ENCODE results near the gene ATXN7L1. TPM values are rescaled to one million over a fixed set of nuclear protein-coding genes. Genes with fewer than 3 reads are reported as not detected.

Gene ATXN7L1
- polyA plus RNA-seq, 1 donor from 2014 or later: 17.8 TPM

DNA sequence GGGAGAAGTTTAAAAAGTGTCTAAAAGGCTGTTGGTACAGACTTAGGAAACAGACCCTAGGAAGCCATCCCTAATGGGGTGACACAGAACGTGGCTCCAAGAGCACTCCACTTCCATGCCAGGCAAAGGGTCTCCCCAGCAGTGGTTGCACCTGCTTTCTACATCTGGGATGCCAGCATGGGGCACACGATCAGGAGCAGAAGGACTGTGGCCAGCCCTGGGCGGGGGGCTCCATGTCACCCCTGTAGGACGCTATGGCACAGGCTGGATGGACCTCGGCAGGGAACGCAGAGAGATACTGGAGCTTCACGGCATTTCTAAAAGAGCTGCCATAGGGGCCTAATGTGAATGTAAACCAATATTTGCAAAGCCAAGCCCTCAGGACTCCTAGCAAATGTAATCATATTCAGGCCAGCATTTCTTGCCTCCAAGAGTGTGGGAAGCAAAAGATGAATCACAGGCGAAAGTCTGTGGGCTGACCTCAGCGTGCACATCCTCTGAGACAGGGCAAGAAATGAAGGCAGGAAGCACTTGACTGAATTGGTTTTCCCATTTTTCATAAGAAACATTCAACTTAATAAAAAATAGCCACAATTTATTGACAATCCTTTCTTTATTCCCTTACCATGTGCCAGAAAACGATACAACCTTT is 93.9 kb downstream of the ATXN7L1 start:
- peaks cover 3% of the 10 kb centered on the region for H3K36me3 Mint-ChIP-seq
- H3K9me3 Mint-ChIP-seq: no peaks in the 10 kb centered on the region
- no peaks in the 10 kb centered on the region for H3K4me1 Mint-ChIP-seq
- no peak overlapping the region for H3K4me3 Mint-ChIP-seq
- H3K27ac Mint-ChIP-seq: no peak overlapping the region
- H3K27me3 Mint-ChIP-seq: no peaks in the 10 kb centered on the region

DNA sequence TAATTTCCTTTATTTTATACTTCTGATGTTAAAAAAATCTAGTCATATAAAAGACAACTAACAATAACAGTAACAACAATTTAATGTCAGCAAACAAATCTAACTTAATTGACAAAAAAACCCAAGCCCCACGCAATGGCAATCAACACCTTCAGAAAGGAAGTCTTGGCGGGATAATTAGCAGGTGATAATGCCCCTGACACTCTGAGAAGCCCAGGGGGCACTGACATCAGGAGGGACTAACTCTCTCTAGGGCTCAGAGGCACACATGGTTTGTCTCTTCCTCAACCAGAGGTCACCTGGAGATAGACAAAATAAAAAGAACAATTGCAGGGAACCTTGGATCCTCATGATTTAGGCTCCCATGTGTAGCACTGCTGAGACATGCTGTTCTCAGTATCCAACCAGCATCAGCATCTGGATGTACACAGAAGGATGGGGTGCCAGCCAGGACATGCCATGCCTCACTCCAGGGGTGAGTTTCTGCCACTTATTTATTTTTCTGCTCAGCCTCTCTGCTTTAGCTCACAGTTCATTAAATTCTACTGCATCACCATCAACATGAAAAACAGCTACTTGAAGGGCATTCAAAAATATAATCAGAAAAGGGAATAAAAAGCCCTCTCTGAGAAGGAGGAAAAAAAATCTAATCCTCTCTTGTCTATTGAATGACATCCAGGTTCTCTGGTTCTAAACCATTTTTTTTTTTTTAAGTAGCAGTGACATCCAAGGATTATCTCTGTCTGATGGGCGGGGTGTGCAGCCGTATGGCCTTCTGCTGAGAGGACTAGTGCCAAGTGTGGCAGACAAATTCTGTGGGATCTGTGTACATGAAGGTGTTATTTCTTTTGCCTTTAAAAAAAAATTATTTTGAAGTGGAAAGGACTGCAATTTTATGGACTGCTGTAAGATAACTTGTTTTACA is 96.3 kb downstream of the ATXN7L1 start:
- Mint-ChIP-seq H3K4me1 (no peaks in the 10 kb centered on the region), H3K9me3 (no peaks in the 10 kb centered on the region), H3K27me3 (no peaks in the 10 kb centered on the region), H3K4me3 (no peak overlapping the region), H3K27ac (no peak overlapping the region), H3K36me3 (peaks cover 4% of the 10 kb centered on the region)

DNA sequence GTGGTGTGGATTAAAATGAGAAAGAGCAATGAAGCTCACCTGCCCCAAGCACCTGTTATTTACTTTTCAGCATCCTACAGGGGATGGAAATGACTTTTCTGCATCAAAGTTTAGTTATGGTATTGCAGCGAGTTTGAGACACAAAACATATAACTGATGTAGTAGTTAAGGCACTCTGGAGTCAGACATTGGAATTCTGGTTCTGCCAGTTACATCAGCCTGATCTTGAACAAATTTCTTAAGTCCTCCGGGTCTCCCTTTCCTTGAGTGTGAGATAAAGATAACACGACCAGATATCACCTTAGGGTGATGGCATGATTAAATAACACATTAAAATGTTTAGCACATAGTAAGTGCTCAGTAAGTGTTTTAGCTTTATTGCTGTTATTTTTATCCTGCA is 97.4 kb downstream of the ATXN7L1 start:
- no peak overlapping the region for H3K27ac Mint-ChIP-seq
- no peaks in the 10 kb centered on the region for H3K4me1 Mint-ChIP-seq
- H3K36me3 Mint-ChIP-seq: peaks cover 4% of the 10 kb centered on the region
- no peaks in the 10 kb centered on the region for H3K27me3 Mint-ChIP-seq
- H3K4me3 Mint-ChIP-seq: no peak overlapping the region
- H3K9me3 Mint-ChIP-seq: no peaks in the 10 kb centered on the region

DNA sequence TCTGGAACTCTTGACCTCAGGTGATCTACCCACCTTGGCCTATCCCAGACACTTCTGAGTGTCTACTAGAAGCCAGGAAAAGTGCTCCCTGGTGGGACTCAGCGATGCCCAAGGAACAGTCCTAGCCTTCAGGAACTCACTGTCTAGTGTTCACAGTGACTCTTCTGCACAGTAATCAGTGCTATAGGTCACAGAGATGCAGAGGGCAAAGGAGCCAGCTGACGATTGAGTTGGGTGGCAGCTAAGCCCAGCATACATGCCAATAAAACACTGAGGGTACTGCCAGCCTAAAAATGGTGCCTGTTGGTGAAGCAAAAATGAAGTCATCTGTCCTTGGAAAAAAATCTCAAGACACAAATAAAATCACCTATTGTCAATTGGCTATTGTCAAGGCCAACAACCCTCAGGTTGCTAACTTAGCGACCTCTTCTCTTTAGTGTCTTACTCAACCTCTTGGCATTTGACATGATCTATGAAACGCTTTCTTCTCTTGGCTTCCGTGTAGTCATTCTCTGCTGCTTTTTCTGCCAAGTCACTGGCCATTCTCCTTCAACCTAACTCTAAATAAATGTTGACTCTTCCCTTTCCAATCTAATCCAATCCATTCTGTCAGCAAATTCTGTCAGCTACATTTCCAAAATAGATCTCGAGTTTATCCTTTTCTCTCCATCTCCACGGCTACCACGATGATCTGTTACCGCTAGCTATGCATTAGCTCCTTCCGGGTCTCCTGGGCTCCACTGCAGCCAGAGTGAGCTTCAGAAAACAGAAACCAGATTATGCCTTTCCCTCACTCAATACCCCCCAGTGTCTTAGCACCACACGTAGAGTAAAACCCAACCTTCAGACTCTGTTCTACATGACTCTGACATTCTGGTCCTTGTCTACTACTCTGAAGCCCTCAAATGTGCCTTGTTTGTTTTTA is 99.2 kb downstream of the ATXN7L1 start:
- Mint-ChIP-seq H3K27ac (no peak overlapping the region), H3K4me3 (no peak overlapping the region), H3K4me1 (no peaks in the 10 kb centered on the region), H3K27me3 (no peaks in the 10 kb centered on the region), H3K9me3 (no peaks in the 10 kb centered on the region), H3K36me3 (peaks cover 4% of the 10 kb centered on the region)

DNA sequence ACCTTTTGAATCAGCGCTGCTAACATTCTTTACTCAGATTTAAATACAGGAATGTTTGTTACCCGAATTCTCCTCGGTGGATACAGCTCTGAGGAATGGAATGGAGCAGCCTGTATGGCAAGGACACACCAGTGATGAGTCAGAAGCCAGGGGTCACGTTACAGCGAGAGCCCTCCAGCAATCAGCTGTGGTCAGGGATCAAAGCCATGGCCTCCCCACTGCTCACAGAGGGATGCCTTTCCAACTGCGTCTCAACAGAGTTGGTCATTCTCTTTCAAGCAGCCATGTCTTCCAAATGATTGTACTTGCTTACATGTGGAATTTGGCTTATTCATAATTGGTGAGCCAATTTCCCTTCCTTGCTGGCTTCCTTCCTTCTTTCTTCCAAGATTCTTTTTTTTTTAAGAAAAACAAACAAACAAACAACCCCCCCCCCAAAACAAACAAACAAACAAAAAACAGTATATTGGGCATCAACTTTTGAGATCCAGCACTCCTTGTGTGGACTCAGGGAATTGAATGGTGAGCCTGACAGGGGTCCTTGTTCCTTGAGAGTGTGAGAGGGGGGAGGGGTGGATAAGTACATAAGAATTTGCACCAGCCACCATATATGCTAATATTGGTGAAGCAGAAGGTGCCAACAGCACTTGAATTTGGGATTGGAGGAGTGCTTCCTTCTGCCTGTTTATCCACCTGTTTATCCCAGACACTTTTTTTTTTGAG is 100.2 kb downstream of the ATXN7L1 start:
- H3K27me3 Mint-ChIP-seq: no peaks in the 10 kb centered on the region

DNA sequence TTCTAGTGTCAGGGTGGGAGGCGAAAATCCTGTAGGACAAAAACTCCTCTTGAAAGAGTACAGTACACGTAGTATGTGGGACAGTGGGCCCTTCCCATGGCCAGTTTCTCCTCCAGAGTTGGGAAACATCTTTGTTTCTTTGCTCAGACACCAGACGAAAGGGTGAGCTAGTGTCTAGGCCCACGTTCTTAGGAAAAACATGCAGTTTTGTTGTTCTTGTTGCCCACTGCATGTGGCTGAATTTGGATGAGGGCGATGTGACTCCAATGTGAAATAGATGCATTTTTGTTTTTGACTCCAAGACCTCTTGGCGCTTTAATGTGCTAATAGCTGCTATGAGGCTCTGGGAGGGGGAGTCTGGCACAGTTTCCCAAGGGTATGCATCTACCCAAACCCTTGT is 100.8 kb downstream of the ATXN7L1 start:
- H3K4me1 Mint-ChIP-seq: no peaks in the 10 kb centered on the region
- peaks cover 2% of the 10 kb centered on the region for H3K36me3 Mint-ChIP-seq
- H3K27ac Mint-ChIP-seq: no peak overlapping the region
- no peaks in the 10 kb centered on the region for H3K27me3 Mint-ChIP-seq
- H3K9me3 Mint-ChIP-seq: no peaks in the 10 kb centered on the region
- no peak overlapping the region for H3K4me3 Mint-ChIP-seq

More for the DNA sequence above, 100.2 kb downstream of the ATXN7L1 start:
- Mint-ChIP-seq H3K9me3 (no peaks in the 10 kb centered on the region), H3K36me3 (peaks cover 2% of the 10 kb centered on the region), H3K27ac (no peak overlapping the region), H3K4me3 (no peak overlapping the region), H3K4me1 (no peaks in the 10 kb centered on the region)

DNA sequence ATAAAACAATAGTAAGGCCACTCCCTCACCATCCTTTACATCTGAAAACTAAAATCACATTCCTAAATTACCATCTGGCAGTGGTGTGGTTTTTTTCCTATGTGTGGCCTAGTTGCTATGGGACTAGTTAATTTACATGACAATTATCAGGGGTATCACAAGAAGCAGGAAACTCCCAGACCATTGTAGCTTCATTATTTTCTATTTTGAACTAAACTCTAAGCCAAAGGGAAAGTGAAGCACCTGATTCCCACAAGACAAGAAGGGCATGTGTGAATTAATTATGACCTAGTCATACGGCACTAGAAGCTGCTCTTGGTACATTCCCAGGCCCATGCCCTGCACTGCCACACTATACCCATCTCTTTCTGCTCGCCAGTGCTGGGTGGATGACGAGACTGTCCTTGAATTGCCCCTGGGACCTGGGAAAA is 103.4 kb downstream of the ATXN7L1 start:
- Mint-ChIP-seq H3K27ac (no peak overlapping the region), H3K36me3 (peaks cover 2% of the 10 kb centered on the region), H3K4me3 (no peak overlapping the region), H3K4me1 (peaks cover 14 to 19% (median 15%) of the 10 kb centered on the region in 3 donors), H3K27me3 (peaks cover 9% of the 10 kb centered on the region), H3K9me3 (no peaks in the 10 kb centered on the region)

DNA sequence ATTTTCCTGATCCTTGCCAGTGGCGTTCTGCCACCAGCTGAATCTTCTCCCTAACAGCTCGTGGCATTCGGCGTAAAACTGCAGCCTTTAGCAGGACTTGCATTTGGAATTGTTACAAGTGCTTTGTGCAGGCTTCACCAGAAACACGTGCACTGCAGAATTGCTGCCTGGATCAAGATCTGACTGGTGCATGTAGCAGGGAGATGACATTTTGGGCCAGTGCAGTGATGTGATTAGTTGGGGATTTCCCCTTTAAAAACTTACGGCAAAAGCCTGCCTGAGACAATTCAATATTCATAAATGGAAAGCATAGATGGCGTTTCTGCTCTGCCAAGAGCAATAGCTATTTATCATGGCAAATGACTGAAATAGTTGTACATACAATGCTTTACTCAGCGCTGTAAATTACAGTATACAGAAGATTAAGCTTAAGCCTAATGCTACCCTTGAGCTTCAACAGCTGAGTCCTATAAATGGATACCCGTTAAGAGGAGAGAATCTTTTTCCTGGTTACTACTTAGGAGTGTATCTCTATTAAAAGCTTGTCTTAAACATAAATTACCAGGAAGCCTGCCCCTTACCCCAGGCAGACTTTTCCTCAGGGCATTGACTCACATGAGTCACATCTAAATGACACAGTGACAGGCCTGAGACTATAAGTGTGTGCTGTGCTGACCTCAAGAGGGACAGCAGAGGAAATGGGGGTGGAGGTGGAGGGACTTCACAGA is 106.3 kb downstream of the ATXN7L1 start:
- Mint-ChIP-seq H3K27me3 (peaks cover 28% of the 10 kb centered on the region), H3K4me1 (peaks cover 18 to 36% (median 21%) of the 10 kb centered on the region in 3 donors), H3K9me3 (no peaks in the 10 kb centered on the region), H3K4me3 (peak overlapping the region in 3 of 4 donors; percentile 47 to 85 (median 79)), H3K27ac (no peak overlapping the region), H3K36me3 (no peaks in the 10 kb centered on the region)

DNA sequence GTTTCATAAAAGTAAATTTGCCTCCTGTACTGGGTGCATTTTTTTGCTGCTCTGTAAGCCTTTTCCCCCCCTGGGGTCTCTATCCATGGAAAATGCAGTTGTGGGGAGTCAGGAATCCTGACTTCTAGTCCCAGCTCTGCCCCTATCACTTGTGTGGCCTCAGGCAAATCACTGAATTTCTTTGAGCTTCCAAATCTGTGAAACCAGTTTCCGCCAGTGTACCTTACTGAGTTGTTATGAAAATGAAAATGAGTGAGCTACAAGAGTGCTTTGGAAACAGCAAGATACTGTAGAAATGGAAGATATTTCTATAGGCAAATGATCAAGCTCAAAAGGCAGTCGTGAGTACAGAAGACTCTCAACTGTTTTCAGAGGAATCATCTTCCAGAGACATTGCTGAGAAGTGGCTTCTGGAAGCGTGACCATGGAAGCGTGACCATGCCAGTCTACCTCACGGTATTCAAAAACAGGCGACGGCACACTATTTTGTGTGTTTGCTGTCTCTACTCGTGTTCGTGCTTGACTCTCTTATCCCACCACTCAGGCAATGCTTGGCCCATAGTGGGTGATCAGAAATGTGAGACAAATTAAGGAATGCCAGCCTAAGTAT is 107.4 kb downstream of the ATXN7L1 start:
- Mint-ChIP-seq H3K4me1 (peaks cover 18 to 36% (median 21%) of the 10 kb centered on the region in 3 donors), H3K9me3 (no peaks in the 10 kb centered on the region), H3K27ac (peak overlapping the region in 1 of 3 donors; percentile 40), H3K36me3 (no peaks in the 10 kb centered on the region), H3K27me3 (peaks cover 28% of the 10 kb centered on the region), H3K4me3 (peak overlapping the region; percentile 45 to 85 (median 63))

DNA sequence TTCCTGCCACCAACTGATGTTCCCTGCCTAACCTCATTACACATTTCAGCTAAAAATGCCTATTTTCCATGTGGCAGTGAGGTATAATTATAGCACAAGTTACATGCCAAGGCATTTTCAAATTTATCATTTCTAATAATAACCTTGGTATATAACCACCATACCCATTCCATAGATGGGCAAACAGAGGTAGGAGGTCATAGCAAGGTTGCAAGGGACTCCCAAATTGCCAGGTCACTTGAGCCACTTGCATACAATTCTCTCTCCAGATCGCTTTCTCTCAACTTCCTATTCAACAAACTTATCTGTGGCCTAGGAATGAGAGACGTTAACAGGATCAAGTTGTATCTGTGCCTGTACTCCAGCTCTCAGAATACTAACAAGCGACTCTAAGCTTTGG is 108.3 kb downstream of the ATXN7L1 start:
- H3K9me3 Mint-ChIP-seq: no peaks in the 10 kb centered on the region
- H3K27ac Mint-ChIP-seq: no peak overlapping the region
- H3K4me3 Mint-ChIP-seq: no peak overlapping the region
- peaks cover 18 to 36% (median 21%) of the 10 kb centered on the region in 3 donors for H3K4me1 Mint-ChIP-seq
- peaks cover 28% of the 10 kb centered on the region for H3K27me3 Mint-ChIP-seq
- no peaks in the 10 kb centered on the region for H3K36me3 Mint-ChIP-seq

DNA sequence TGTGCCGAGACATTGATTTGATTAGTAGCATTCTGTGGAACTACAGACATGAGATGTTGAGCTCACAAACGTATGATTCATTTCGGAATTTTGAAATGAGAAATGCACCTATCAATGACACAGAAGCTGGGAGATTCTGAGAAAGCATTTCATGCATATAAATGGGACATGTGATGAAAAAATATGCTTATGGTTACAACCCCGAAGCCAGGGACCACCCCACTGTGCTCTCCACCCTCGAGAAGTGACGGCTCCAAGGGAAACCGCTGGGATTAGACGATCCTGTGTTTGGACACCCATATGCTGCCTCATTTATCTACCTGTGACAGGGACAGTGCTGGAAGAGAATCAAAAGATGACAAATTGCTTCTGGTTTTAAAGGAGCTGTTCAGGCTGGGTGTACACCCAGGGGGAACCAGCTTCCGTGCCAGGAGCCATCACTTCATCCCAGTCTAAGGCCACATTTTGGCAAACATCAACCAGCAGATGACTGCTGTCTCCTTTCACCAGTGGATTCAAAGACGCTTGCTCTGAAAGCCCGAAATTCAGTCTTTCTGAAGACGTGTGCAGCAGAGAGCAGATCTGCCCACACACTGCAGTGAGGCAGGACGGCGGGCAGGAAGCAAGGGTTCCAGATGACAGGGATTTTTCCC is 109.9 kb downstream of the ATXN7L1 start:
- Mint-ChIP-seq H3K4me1 (peaks cover 18 to 36% (median 23%) of the 10 kb centered on the region in 3 donors), H3K27ac (no peak overlapping the region), H3K4me3 (peak overlapping the region in 3 of 4 donors; percentile 16 to 56 (median 49)), H3K27me3 (peaks cover 28% of the 10 kb centered on the region), H3K9me3 (no peaks in the 10 kb centered on the region), H3K36me3 (no peaks in the 10 kb centered on the region)

DNA sequence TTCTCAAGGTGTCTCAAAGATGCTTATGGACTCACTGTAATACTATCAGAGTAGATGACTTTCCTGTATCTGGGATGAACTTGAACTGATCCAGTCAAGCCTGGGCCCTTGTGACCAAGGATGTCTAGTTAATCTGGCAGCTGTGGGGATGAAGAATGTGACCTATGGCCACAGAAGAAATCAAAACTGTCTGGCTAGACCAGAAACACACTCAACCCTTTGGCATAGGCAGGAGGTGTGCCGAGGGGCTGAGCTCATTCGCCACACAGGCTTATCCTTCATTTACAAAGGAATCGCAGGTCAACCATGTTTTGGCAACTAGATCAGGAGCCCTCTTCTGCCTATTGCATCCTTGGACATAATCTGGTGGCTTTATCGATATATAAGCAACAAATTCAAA is 110.6 kb downstream of the ATXN7L1 start:
- H3K36me3 Mint-ChIP-seq: no peaks in the 10 kb centered on the region
- H3K9me3 Mint-ChIP-seq: no peaks in the 10 kb centered on the region
- no peak overlapping the region for H3K27ac Mint-ChIP-seq
- H3K4me1 Mint-ChIP-seq: peaks cover 18 to 36% (median 26%) of the 10 kb centered on the region in 3 donors
- peaks cover 28% of the 10 kb centered on the region for H3K27me3 Mint-ChIP-seq
- H3K4me3 Mint-ChIP-seq: peak overlapping the region in 1 of 4 donors; percentile 1

DNA sequence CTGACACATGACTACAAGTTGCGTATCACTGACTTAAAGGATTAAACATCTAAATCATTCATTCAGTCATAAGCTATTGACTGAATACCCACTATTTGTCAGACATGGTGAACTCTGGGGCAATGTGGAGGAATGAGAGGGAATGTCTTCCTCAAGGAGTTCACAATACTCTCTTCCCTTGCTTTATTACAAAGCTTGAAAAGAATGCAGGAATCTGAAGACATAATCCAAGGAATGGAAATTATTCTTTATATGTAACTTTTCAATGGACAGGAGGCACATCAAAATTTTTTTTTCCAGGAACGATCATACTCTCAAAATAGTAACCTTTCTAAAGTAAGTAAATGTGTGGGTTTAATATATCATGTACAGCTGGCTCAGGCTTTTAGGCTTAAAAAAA is 111.9 kb downstream of the ATXN7L1 start:
- peaks cover 9 to 26% (median 19%) of the 10 kb centered on the region in 3 donors for H3K4me1 Mint-ChIP-seq
- no peaks in the 10 kb centered on the region for H3K36me3 Mint-ChIP-seq
- H3K9me3 Mint-ChIP-seq: no peaks in the 10 kb centered on the region
- H3K4me3 Mint-ChIP-seq: no peak overlapping the region
- no peak overlapping the region for H3K27ac Mint-ChIP-seq
- H3K27me3 Mint-ChIP-seq: peaks cover 28% of the 10 kb centered on the region

Measured in IgD-negative memory B cell (primary cell).